D721Med (cell line): ENCODE results near the gene C1QTNF7.

ENCODE experiments used
- DNase-seq: peaks from one replicate; pipeline ENCODE4 v3.0.0; 2011; ENCODE audit warnings: low spot score; ENCODE audit not compliant: insufficient read length
- FAIRE-seq: peaks from 2 replicates; lab custom pipeline; 2011; peaks lifted over from hg19 to GRCh38; lab: Jason Lieb, UNC
- CTCF ChIP-seq: IDR thresholded peaks from 2 replicates; pipeline ENCODE4 v1.5.1; 2012; ENCODE audit warnings: mild to moderate bottlenecking, control low read depth; ENCODE audit not compliant: insufficient read depth; ENCODE audit errors: missing control alignments

Gene C1QTNF7

GRCh38 chr4:15451866-15452765, 24.3 kb downstream of the C1QTNF7 start:
- FAIRE-seq = no peak
- no peak for TF ChIP-seq CTCF
- DNase-seq = no peak

DNA sequence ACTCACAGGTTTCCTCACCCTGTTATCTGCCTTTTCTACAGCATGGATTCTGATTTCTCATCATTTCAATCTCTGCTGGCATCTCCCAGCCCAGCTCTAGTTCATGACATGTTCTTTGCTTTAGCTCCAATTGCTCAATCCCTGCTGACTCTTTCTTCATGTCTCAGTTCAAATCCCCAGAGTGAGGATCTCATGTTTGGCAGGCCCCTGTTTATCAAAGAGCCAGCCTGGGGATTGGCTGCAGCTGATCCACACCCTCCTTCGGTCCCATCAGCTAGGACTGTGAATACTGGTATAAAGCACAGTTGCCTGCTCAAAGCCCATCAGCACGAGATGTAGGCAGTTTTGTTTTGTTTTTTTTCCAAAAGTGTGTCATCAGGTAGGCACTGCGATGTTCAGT, 27.5 kb downstream of the C1QTNF7 start:
- no peak for TF ChIP-seq CTCF
- FAIRE-seq (no peak), DNase-seq (no peak)

- peak; percentile 78 for TF ChIP-seq CTCF
- DNase-seq (no peak), FAIRE-seq (peak; percentile 83)
These were observed 29.8 kb downstream of the C1QTNF7 start for GRCh38 chr4:15457406-15458201.

- FAIRE-seq (no peak), DNase-seq (no peak)
- no peak for TF ChIP-seq CTCF
These were observed 30.8 kb downstream of the C1QTNF7 start for GRCh38 chr4:15458616-15459015.

- DNase-seq (no peak), FAIRE-seq (no peak)
- TF ChIP-seq CTCF = no peak
These were observed 31.9 kb downstream of the C1QTNF7 start for GRCh38 chr4:15459706-15460105.

DNA sequence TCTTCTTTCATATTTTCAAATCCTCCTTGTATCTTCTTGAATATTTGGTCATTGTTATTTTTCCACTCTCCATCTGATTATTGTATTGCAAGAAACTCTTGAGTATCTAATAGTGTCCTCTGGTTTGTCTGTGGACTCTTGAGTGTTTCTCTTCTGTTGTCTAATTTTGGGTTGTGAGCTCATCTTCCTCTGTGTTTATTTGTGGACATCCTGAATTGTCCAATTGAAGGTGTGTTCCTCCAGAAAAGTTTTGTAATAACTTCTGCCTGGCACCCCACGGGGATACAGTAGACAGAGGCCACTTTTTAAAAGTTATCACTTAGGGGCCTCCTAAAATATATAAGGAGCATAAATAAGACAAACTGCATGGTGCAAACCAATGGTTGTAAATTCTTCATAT, 38.8 kb downstream of the C1QTNF7 start:
- DNase-seq = no peak
- no peak for FAIRE-seq
- no peak for TF ChIP-seq CTCF
